Fibroblast of lung (primary cell): ENCODE measurements around the gene TNFSF10. TPM values are rescaled to one million over a fixed set of nuclear protein-coding genes. Genes with fewer than 3 reads are reported as not detected.

Source experiments
- DNase-seq, 2 donors: peaks; one replicate each; pipeline versions ENCODE4 v3.0.0 to v3.0.0-alpha.2; 2010; ENCODE audit warnings: low read depth in 2 of 2
- H2AFZ ChIP-seq: 2 replicates; pipeline ENCODE4 v1.5.1; 2012; ENCODE audit warnings: low read length, control low read depth, inconsistent platforms
- H3K27ac ChIP-seq: 2 replicates; pipeline ENCODE4 v1.5.1; 2011; ENCODE audit warnings: low read length, control low read depth; ENCODE audit not compliant: insufficient read depth
- H3K27me3 ChIP-seq: 2 replicates; pipeline ENCODE4 v1.5.1; 2011; ENCODE audit warnings: mild to moderate bottlenecking, low read length; ENCODE audit not compliant: control insufficient read depth, insufficient read depth
- H3K36me3 ChIP-seq: 2 replicates; pipeline ENCODE4 v1.5.1; 2011; ENCODE audit warnings: low read length; ENCODE audit not compliant: control insufficient read depth, insufficient read depth
- H3K4me1 ChIP-seq: 2 replicates; pipeline ENCODE4 v1.5.1; 2011; ENCODE audit warnings: low read length; ENCODE audit not compliant: control insufficient read depth, insufficient read depth; ENCODE audit errors: extremely low read depth
- H3K4me2 ChIP-seq: 2 replicates; pipeline ENCODE4 v1.5.1; 2011; ENCODE audit warnings: low read length, control low read depth; ENCODE audit not compliant: insufficient read depth; ENCODE audit errors: extremely low read depth
- H3K4me3 ChIP-seq, 4 experiments: fragments of 200-600 bp in 1 of 4; sonication (generic) in 1 of 4; replicated peaks in 1 of 4; 2 replicates each; pipeline ENCODE4 v1.5.1; 2011 to 2016; ENCODE audit warnings: low read length in 4 of 4, low read depth in 3 of 4, mild to moderate bottlenecking in 3 of 4, control low read depth in 2 of 4, inconsistent platforms in 1 of 4, mixed read lengths in 1 of 4; ENCODE audit not compliant: insufficient read depth in 1 of 4; ENCODE audit errors: control extremely low read depth in 1 of 4
- H3K79me2 ChIP-seq: 2 replicates; pipeline ENCODE4 v1.5.1; 2012; ENCODE audit warnings: mild to moderate bottlenecking, low read length, inconsistent platforms; ENCODE audit not compliant: control insufficient read depth, insufficient read depth
- H3K9ac ChIP-seq: 2 replicates; pipeline ENCODE4 v1.5.1; 2011; ENCODE audit warnings: mild to moderate bottlenecking, low read length, control low read depth; ENCODE audit not compliant: insufficient read depth
- H3K9me3 ChIP-seq: 2 replicates; pipeline ENCODE4 v1.5.1; 2012; ENCODE audit warnings: low read depth, low read length; ENCODE audit not compliant: control insufficient read depth, insufficient read depth
- H4K20me1 ChIP-seq: 2 replicates; pipeline ENCODE4 v1.5.1; 2011; ENCODE audit warnings: low read length; ENCODE audit not compliant: control insufficient read depth, insufficient read depth; ENCODE audit errors: extremely low read depth
- EZH2 ChIP-seq: IDR thresholded peaks from 2 replicates; pipeline ENCODE4 v1.5.1; 2012; ENCODE audit warnings: low read length, control low read depth, mild to moderate bottlenecking; ENCODE audit errors: missing control alignments
- polyA plus RNA-seq, 2 donors: library from polyadenylated mRNA; depleted of rRNA in 1 of 2; stranded (reverse) in 1 of 2; unstranded in 1 of 2; fragments of >200 nt; gene quantifications; 2 replicates each; pipeline ENCODE4 v1.2.1, GENCODE V29; 2011 to 2012; ENCODE audit warnings: missing spikeins in 1 of 2
- total RNA-seq: library from RNA; depleted of rRNA; stranded (reverse); fragments of >200 nt; gene quantifications from 2 replicates; pipeline ENCODE4 v1.2.1, GENCODE V29; 2014
- TF ChIP-seq, protein P1 (sequence below), 2 donors: IDR thresholded peaks in 1 of 2; conservative IDR thresholded peaks in 1 of 2; 1 replicate in 1 of 2; 2 replicates in 1 of 2; pipeline ENCODE4 v1.5.1; 2011 to 2012; ENCODE audit warnings: low read length in 2 of 2, control low read depth in 1 of 2, inconsistent platforms in 1 of 2, low read depth in 1 of 2, mild to moderate bottlenecking in 1 of 2

Gene TNFSF10
- total and polyA plus RNA-seq, 2 donors (not counting 1 experiment from before 2014, with no cell fraction given), result 1.3 to 4.3 TPM

DNA sequence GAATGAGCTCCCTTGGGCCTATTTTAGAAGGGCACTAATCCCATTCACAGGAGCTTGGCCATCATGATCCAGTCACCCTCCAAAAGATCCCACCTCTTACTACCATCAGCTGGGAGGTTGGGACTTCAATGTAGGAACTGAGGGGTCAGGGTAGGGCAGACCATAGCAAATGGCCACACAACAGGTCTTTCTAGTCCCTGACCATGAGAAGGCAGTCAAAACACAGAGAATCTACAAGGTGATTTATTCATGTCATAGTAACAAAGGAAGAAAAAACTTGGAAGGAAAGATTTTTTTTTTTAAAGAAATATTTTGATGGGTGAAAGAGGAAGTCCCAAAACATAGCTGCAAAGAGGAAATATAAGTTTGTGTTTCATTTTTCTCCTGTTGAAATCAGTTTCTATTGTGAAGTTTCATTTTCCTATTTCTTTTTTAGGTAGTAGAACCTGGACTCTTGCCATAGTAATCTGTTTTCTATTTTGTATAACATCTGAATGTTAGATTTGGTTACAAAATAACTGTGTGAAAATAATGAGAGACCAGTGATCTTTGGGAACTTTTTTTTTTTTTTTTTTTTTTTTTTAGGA is 23.5 kb upstream of the TNFSF10 start:
- no peak for DNase-seq
- Histone ChIP-seq H2AFZ (no peak overlapping the region), H3K27ac (no peak overlapping the region), H3K9ac (no peak overlapping the region), H3K36me3 (no peaks in the 10 kb centered on the region), H3K4me1 (no peaks in the 10 kb centered on the region), H3K27me3 (no peaks in the 10 kb centered on the region), H3K4me3 (no peak overlapping the region), H3K79me2 (no peaks in the 10 kb centered on the region), H4K20me1 (no peaks in the 10 kb centered on the region), H3K9me3 (no peaks in the 10 kb centered on the region), H3K4me2 (no peak overlapping the region)
- no peak for TF ChIP-seq EZH2
- TF ChIP-seq, protein P1, sequence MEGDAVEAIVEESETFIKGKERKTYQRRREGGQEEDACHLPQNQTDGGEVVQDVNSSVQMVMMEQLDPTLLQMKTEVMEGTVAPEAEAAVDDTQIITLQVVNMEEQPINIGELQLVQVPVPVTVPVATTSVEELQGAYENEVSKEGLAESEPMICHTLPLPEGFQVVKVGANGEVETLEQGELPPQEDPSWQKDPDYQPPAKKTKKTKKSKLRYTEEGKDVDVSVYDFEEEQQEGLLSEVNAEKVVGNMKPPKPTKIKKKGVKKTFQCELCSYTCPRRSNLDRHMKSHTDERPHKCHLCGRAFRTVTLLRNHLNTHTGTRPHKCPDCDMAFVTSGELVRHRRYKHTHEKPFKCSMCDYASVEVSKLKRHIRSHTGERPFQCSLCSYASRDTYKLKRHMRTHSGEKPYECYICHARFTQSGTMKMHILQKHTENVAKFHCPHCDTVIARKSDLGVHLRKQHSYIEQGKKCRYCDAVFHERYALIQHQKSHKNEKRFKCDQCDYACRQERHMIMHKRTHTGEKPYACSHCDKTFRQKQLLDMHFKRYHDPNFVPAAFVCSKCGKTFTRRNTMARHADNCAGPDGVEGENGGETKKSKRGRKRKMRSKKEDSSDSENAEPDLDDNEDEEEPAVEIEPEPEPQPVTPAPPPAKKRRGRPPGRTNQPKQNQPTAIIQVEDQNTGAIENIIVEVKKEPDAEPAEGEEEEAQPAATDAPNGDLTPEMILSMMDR (conservative IDR thresholded peaks at IDR 0.05 in 1 of 2, IDR thresholded peaks at IDR 0.05 in 1 of 2; ENCODE audit: low read depth in 1 of 2, low read length in 2 of 2), result no peak

- H4K20me1 ChIP-seq, result no peaks in the 10 kb centered on the region
- no peaks in the 10 kb centered on the region for H3K27me3 ChIP-seq
- H3K4me2 ChIP-seq, result no peak overlapping the region
Observed at GRCh38 chr3:172546105-172546504, 22.9 kb upstream of the TNFSF10 start.

GRCh38 chr3:172544404-172544803 is 21.2 kb upstream of the TNFSF10 start:
- Histone ChIP-seq H3K4me1 (no peaks in the 10 kb centered on the region), H3K9ac (no peak overlapping the region), H3K27ac (no peak overlapping the region), H3K79me2 (no peaks in the 10 kb centered on the region), H3K9me3 (no peaks in the 10 kb centered on the region), H3K36me3 (no peaks in the 10 kb centered on the region), H3K27me3 (no peaks in the 10 kb centered on the region), H3K4me3 (no peak overlapping the region), H3K4me2 (no peak overlapping the region), H2AFZ (no peak overlapping the region), H4K20me1 (no peaks in the 10 kb centered on the region)
- TF ChIP-seq, protein P1 (conservative IDR thresholded peaks at IDR 0.05 in 1 of 2, IDR thresholded peaks at IDR 0.05 in 1 of 2; ENCODE audit: low read depth in 1 of 2, low read length in 2 of 2), result no peak
- no peak for TF ChIP-seq EZH2
- no peak for DNase-seq

More at GRCh38 chr3:172546105-172546504, 22.9 kb upstream of the TNFSF10 start:
- no peak overlapping the region for H2AFZ ChIP-seq
- no peaks in the 10 kb centered on the region for H3K4me1 ChIP-seq
- no peak overlapping the region for H3K27ac ChIP-seq
- no peak overlapping the region for H3K4me3 ChIP-seq
- no peaks in the 10 kb centered on the region for H3K79me2 ChIP-seq
- H3K9me3 ChIP-seq, result no peaks in the 10 kb centered on the region
- peak in 1 of 2 donors; percentile 31 for DNase-seq
- no peak overlapping the region for H3K9ac ChIP-seq
- TF ChIP-seq EZH2, result no peak
- TF ChIP-seq, protein P1 (conservative IDR thresholded peaks at IDR 0.05 in 1 of 2, IDR thresholded peaks at IDR 0.05 in 1 of 2; ENCODE audit: low read depth in 1 of 2, low read length in 2 of 2), result no peak
- no peaks in the 10 kb centered on the region for H3K36me3 ChIP-seq
